Peyer's patch (tissue), 4 donors: ENCODE results near the gene ASAP3. TPM values are rescaled to one million over a fixed set of nuclear protein-coding genes. Genes with fewer than 3 reads are reported as not detected.

ENCODE experiments used
- DNase-seq, 3 donors: peaks; one replicate each; pipeline ENCODE4 v3.0.0-alpha.2; 2017 to 2019
- H3K27ac ChIP-seq, 4 donors: fragments of 200-600 bp; sonication (generic); one replicate each; pipeline ENCODE4 v1.5.1; 2016 to 2019
- H3K27me3 ChIP-seq, 2 donors: fragments of 200-600 bp; sonication (generic); one replicate each; pipeline ENCODE4 v1.5.1; 2019
- H3K36me3 ChIP-seq, 3 donors: fragments of 200-600 bp; sonication (generic); one replicate each; pipeline ENCODE4 v1.5.1; 2016 to 2019
- H3K4me1 ChIP-seq, 4 donors: fragments of 200-600 bp; sonication (generic); one replicate each; pipeline ENCODE4 v1.5.1; 2016 to 2019
- H3K4me3 ChIP-seq, 4 donors: fragments of 200-600 bp; sonication (generic); 1 replicate in 3 of 4; 2 replicates in 1 of 4; pipeline ENCODE4 v1.5.1; 2016 to 2019; ENCODE audit warnings: mild to moderate bottlenecking in 1 of 4
- H3K9me3 ChIP-seq, 4 donors: fragments of 200-600 bp; sonication (generic); one replicate each; pipeline ENCODE4 v1.5.1; 2016 to 2019; ENCODE audit warnings: mild to moderate bottlenecking in 1 of 4
- POLR2A ChIP-seq, 2 donors: fragments of 450-650 bp; IDR thresholded peaks; one replicate each; pipeline ENCODE4 v1.5.1; 2017; ENCODE audit warnings: antibody characterized with exemption in 2 of 2, mild to moderate bottlenecking in 2 of 2, moderate library complexity in 2 of 2
- total RNA-seq, 4 donors: library from RNA; depleted of rRNA; stranded (reverse); fragments of >200 nt; gene quantifications; one replicate each; pipeline ENCODE4 v1.1.0, GENCODE V29; 2016
- TF ChIP-seq, protein P1 (sequence below), 6 experiments: fragments of 450-650 bp in 4 of 6; fragments of 200-600 bp in 2 of 6; sonication (generic) in 1 of 6; IDR thresholded peaks; one replicate each; pipeline ENCODE4 v1.5.1; 2017 to 2019; ENCODE audit warnings: antibody characterized with exemption in 6 of 6, mild to moderate bottlenecking in 3 of 6, moderate library complexity in 1 of 6

Gene ASAP3
- total RNA-seq, 4 donors from 2014 or later = 11.2 to 33.5 (median 25.8) TPM

DNA sequence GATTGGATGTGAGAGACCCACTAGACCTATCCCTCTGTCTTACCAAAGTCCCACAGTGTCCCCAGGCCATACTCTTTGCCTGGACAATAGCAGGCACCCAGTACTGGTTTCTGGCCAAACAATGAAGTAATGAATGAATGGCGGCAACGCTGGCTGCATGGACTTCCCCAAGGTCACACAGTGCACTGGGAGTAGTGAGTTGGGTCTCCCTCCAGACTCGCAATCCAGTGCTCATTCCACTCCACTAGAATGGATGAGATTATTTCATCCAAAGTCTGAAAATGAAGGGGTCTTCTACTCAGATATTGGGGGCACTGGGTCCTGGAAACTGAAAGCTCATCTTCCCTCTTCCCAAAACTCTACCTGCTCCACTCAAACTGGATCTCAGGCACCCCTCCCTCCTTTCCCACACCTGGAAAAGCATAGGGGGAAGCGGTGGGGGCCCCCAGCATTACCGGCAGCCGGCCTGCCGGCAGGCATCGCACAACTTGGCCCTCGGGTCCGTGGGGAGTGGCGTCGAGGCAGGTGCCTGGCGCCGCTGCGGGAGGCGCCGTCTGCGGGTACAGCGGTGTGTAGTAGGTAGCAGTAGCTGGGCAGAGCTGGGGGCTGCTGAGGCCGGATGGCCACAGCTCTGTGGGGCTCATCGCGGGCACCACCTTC is 46.2 kb upstream of the ASAP3 start:
- H3K36me3 ChIP-seq = no peaks in the 10 kb centered on the region
- no peaks in the 10 kb centered on the region for H3K27me3 ChIP-seq
- H3K9me3 ChIP-seq = no peaks in the 10 kb centered on the region
- DNase-seq = peak in 1 of 3 donors; percentile 71
- peak overlapping the region; percentile 66 to 94 (median 82) for H3K27ac ChIP-seq
- TF ChIP-seq, protein P1, sequence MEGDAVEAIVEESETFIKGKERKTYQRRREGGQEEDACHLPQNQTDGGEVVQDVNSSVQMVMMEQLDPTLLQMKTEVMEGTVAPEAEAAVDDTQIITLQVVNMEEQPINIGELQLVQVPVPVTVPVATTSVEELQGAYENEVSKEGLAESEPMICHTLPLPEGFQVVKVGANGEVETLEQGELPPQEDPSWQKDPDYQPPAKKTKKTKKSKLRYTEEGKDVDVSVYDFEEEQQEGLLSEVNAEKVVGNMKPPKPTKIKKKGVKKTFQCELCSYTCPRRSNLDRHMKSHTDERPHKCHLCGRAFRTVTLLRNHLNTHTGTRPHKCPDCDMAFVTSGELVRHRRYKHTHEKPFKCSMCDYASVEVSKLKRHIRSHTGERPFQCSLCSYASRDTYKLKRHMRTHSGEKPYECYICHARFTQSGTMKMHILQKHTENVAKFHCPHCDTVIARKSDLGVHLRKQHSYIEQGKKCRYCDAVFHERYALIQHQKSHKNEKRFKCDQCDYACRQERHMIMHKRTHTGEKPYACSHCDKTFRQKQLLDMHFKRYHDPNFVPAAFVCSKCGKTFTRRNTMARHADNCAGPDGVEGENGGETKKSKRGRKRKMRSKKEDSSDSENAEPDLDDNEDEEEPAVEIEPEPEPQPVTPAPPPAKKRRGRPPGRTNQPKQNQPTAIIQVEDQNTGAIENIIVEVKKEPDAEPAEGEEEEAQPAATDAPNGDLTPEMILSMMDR (IDR thresholded peaks at IDR 0.05) = no peak
- TF ChIP-seq POLR2A (IDR thresholded peaks at IDR 0.05) = peak in 1 of 2 donors; percentile 4
- H3K4me3 ChIP-seq = peak overlapping the region; percentile 45 to 74 (median 61)
- H3K4me1 ChIP-seq = peaks cover 3 to 88% (median 56%) of the 10 kb centered on the region in 4 donors

DNA sequence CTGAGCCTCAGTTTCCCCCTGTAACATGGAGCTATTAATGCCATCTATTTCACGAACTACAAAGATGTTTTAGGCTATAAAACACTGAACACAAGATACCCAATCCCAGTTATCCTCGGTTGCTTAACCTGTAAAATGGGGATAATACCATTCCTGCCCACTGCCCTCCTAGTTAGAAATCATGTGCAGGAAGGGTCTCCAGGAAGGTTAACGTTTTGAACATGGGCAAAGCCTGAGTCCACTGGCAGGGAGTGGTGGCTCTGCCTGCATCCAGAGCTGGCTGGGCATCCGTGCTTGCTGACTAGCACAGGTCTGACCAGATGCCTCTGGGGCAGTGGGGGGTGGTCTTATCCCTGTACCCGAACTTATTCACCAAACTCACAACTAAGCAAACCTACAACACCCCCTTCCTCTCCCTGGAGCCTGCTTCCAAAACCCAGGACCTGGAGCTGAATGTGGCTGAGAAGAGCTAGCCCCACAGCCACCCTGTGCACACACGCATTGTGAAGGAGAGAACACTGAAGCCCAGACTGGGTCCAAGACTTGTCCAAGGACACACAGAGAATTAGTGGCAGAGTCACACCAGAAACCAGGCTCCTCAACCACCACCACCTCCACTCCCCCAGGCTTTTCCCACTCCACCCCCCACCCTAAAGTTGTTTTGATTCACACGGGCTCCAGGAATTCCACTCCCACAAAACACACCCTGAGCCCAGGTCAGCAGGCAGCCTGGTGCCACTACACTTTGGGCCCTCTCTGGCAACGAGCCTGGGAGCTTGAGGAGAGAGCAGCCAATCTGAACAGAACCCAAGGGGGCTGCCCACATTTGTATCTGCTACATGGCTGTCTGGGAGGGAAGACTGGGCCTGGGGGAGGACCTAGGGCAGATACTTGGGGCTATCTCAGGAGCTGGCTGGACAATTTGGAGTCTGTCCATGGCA is 45.4 kb upstream of the ASAP3 start:
- Histone ChIP-seq H3K27me3 (no peaks in the 10 kb centered on the region), H3K36me3 (no peaks in the 10 kb centered on the region), H3K4me1 (peaks cover 5 to 95% (median 64%) of the 10 kb centered on the region in 4 donors), H3K9me3 (no peaks in the 10 kb centered on the region), H3K27ac (peak overlapping the region; percentile 64 to 94 (median 82)), H3K4me3 (peak overlapping the region in 2 of 4 donors; percentile 65 to 74)
- DNase-seq = peak in 2 of 3 donors; percentile 55 to 74
- peak in 1 of 2 donors; percentile 36 for TF ChIP-seq POLR2A (IDR thresholded peaks at IDR 0.05)
- TF ChIP-seq, protein P1 (IDR thresholded peaks at IDR 0.05) = no peak

DNA sequence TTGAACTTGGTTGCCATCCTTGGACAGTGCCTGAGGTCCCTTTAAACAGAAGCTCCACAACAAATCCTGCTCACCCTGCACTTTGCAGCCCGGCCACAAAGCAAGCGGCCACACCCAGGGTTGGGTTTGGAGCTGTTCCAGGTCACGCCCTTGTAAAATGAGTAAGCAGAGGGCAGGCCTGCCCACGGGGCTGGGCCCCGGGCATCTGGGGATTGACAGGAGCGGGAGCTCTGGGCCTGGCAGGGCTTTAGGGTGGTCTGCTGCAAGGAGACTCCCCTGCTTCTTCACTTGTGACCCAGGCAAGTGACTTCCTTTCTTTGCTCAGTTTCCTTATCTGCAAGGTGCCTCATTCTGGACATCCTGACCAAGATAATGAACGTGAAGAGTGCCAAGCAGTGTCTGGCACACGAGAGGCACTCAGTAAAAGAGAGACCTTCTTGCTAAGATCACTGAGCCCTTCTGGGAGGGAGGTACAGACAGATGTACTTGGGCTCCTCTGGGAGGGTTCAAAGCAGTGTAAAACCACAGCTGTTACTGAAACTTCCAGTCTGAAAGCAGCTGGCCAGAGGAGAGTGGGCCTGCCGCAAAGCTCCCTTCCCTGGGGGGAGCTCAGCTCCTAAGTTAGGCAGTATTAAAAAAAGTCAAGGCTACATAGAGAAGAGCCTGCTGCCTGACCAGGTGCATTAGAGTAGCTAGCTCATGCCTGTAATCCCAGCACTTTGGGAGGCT is 44.4 kb upstream of the ASAP3 start:
- Histone ChIP-seq H3K9me3 (no peaks in the 10 kb centered on the region), H3K4me3 (peak overlapping the region in 2 of 4 donors; percentile 12 to 74), H3K36me3 (no peaks in the 10 kb centered on the region), H3K4me1 (peaks cover 8 to 89% (median 68%) of the 10 kb centered on the region in 4 donors), H3K27ac (peak overlapping the region; percentile 64 to 94 (median 82)), H3K27me3 (no peaks in the 10 kb centered on the region)
- TF ChIP-seq, protein P1 (IDR thresholded peaks at IDR 0.05) = peak in 2 of 6 experiments; percentile 10 to 23
- TF ChIP-seq POLR2A (IDR thresholded peaks at IDR 0.05) = peak; percentile 52 to 92
- DNase-seq = peak; percentile 66 to 96 (median 95)

DNA sequence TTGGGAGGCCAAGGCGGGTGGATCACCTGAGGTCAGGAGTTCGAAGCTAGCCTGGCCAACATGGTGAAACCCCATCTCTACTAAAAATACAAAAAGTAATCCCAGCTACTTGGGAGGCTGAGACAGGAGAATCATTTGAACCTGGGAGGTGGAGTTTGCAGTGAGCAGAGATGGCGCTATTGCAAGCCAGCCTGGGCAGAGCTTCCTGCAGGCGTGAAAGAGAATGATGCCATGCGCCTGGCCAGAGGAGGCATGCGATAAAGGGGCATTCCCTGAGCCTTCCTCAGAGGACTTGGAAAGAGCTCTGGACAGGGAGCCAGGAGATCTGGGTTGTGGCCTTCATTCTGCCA is 43.9 kb upstream of the ASAP3 start:
- Histone ChIP-seq H3K27me3 (no peaks in the 10 kb centered on the region), H3K27ac (peak overlapping the region; percentile 64 to 94 (median 82)), H3K4me3 (no peak overlapping the region), H3K36me3 (no peaks in the 10 kb centered on the region), H3K4me1 (peaks cover 8 to 83% (median 64%) of the 10 kb centered on the region in 4 donors), H3K9me3 (no peaks in the 10 kb centered on the region)
- no peak for DNase-seq
- TF ChIP-seq POLR2A (IDR thresholded peaks at IDR 0.05) = no peak
- TF ChIP-seq, protein P1 (IDR thresholded peaks at IDR 0.05) = peak in 2 of 6 experiments; percentile 20 to 25

DNA sequence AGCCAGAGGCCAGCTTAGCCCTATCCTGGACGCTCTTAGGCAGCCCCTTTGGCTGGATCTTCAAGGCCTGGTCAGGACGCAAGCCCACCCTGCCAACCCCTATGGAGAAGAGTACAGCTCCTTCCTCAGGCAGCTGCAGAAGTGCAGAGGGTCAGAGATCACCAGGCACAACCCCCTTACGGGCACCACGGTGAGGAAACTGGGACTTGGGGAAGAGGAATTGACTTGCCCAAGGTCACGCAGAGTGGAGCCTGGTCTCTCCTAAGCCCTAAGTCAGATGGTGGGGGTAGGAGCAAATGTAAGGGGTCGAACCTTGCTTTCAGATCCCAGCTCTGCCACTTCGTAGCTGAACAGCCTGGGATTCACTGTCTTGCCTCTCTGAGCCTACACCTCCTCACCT is 43.4 kb upstream of the ASAP3 start:
- Histone ChIP-seq H3K27me3 (no peaks in the 10 kb centered on the region), H3K4me3 (no peak overlapping the region), H3K9me3 (no peaks in the 10 kb centered on the region), H3K4me1 (peaks cover 8 to 78% (median 61%) of the 10 kb centered on the region in 4 donors), H3K27ac (peak overlapping the region; percentile 44 to 94 (median 82)), H3K36me3 (no peaks in the 10 kb centered on the region)
- DNase-seq = no peak
- TF ChIP-seq, protein P1 (IDR thresholded peaks at IDR 0.05) = no peak
- TF ChIP-seq POLR2A (IDR thresholded peaks at IDR 0.05) = no peak
